DMS53 treated with DMSO at 0.1 percent for 48 hours (cell line): ENCODE results near the gene CDH6.

Source experiments
- DNase-seq: peaks from one replicate; lab custom pipeline; 2025; ENCODE audit not compliant: unreplicated experiment; lab: John Stamatoyannopoulos, UW

CDH6 gene

GRCh38 chr5:31244921-31245320 lies 51.4 kb downstream of the CDH6 start:
- no peak for DNase-seq

GRCh38 chr5:31247381-31247780 lies 53.9 kb downstream of the CDH6 start:
- no peak for DNase-seq

- no peak for DNase-seq
Measured at GRCh38 chr5:31250201-31250600, 56.7 kb downstream of the CDH6 start.

- DNase-seq = no peak
Measured at GRCh38 chr5:31251032-31251431, 57.5 kb downstream of the CDH6 start.

- DNase-seq = no peak
Measured at GRCh38 chr5:31255041-31255440, 61.6 kb downstream of the CDH6 start.

GRCh38 chr5:31268256-31268655 lies 74.8 kb downstream of the CDH6 start:
- no peak for DNase-seq

- peak; percentile 44 for DNase-seq
Measured at GRCh38 chr5:31268686-31269085, 75.2 kb downstream of the CDH6 start.

- no peak for DNase-seq
Measured at GRCh38 chr5:31269259-31269658, 75.8 kb downstream of the CDH6 start.

GRCh38 chr5:31270396-31270795 lies 76.9 kb downstream of the CDH6 start:
- DNase-seq = peak; percentile 6

GRCh38 chr5:31271567-31271966 lies 78.1 kb downstream of the CDH6 start:
- DNase-seq = no peak

GRCh38 chr5:31273161-31273560 lies 79.7 kb downstream of the CDH6 start:
- DNase-seq = no peak

GRCh38 chr5:31273631-31274378 lies 80.3 kb downstream of the CDH6 start:
- no peak for DNase-seq

- DNase-seq = no peak
Measured at GRCh38 chr5:31280210-31280609, 86.7 kb downstream of the CDH6 start.

- no peak for DNase-seq
Measured at GRCh38 chr5:31283326-31283725, 89.8 kb downstream of the CDH6 start.

GRCh38 chr5:31285025-31285424 lies 91.5 kb downstream of the CDH6 start:
- DNase-seq = no peak

- no peak for DNase-seq
Measured at GRCh38 chr5:31287985-31288384, 94.5 kb downstream of the CDH6 start.

GRCh38 chr5:31289429-31289828 lies 95.9 kb downstream of the CDH6 start:
- DNase-seq = no peak

GRCh38 chr5:31291323-31291854 lies 97.9 kb downstream of the CDH6 start:
- no peak for DNase-seq

GRCh38 chr5:31300501-31300900 lies 107.0 kb downstream of the CDH6 start:
- DNase-seq = no peak

- no peak for DNase-seq
Measured at GRCh38 chr5:31301833-31302232, 108.3 kb downstream of the CDH6 start.

GRCh38 chr5:31303688-31304087 lies 110.2 kb downstream of the CDH6 start:
- DNase-seq = no peak

GRCh38 chr5:31317665-31318064 lies 124.2 kb downstream of the CDH6 start:
- no peak for DNase-seq

- DNase-seq = no peak
Measured at GRCh38 chr5:31319335-31319734, 125.8 kb downstream of the CDH6 start.
